GM19043 (cell line): ENCODE data around the gene AP1M1.

Experiments
- ATAC-seq: cut with Tn5 transposase; IDR thresholded peaks from one replicate; pipeline ENCODE4 v1.9.1; 2021; ENCODE audit warnings: low read depth; ENCODE audit not compliant: unreplicated experiment

The AP1M1 gene

DNA sequence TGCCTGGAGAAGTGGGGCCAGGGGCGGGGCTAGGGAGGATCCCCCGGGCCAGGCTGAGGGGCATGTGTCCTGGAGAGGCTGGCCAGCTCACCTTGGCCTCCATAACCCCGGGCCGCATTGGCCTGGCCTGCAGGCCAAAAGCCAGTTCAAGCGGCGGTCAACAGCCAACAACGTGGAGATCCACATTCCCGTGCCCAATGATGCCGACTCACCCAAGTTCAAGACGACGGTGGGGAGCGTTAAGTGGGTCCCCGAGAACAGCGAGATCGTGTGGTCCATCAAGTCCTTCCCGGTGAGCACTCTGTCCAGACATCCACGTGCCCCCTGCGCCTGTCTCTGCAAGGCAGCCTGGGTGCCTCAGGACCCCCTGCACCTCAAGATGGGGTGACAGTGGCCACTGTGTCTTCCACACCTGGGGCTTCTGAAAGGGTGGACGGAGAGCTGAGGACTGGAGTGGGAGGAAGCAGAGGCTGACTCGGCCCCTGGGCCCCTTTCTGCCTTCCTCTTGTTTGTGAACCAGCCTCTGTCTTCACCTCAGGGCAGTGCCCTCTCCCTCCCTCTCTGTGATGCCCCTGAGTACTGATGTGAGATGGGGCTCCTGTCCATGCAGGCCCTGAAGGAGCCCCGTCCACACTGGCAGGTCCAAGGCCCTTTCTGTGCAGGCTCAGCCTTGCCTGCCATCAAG is 31.1 kb downstream of the AP1M1 start:
- no peak for ATAC-seq

DNA sequence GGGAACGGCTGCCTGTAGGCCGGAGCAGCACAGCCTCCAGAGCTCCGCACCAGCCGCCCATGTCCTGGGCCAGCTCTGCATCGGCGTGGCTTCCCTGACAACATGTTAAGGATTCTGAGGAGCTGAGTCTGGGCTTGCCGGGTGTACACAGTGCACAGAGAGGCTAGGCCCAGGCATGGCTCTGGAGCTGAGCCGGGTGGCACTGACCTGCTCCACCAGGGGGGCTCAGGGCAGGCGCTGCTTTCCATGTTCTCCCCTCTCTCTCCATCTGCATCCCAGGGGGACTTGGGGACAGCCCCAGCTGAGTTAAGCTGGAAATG is 31.6 kb downstream of the AP1M1 start:
- ATAC-seq = no peak

DNA sequence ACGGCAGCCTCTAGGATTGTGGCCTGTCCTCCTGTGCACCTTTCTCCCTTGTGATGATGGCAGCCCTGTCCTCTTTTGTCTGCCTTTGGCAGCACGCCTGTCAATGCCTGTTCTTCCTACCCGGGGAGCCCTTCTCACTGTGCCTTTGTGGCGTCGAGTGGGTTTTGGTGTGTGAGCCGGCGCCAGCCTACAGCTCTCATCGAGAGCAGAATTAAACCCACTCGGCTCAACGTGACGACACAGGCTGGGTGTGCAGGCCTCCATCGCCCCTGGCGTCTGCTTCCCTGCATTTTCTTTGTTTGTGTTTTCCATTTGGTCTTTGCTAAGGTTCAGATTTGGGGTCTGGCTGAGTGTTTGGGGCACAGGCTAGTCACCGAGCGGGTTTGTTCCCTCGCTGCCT is 34.4 kb downstream of the AP1M1 start:
- ATAC-seq = no peak

DNA sequence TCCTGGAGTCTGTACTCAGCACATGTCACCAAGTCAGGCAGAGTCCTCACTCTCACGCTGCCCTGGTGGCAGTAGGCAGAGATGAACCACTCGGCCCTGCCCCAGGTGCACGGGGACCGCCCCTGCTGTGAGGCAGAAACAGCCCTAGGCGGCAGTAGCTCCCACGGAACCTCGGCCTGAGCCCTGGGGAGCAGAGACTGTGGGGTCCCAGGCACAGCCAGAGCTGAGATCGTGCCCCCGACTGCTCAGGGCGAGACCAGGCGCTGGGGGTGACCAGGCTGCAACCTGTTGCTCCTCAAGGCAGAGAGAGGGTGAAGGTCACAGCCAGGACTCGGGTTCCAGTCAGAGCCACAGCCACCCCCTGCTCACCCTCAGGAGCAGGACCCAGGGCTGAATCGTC is 34.9 kb downstream of the AP1M1 start:
- no peak for ATAC-seq

DNA sequence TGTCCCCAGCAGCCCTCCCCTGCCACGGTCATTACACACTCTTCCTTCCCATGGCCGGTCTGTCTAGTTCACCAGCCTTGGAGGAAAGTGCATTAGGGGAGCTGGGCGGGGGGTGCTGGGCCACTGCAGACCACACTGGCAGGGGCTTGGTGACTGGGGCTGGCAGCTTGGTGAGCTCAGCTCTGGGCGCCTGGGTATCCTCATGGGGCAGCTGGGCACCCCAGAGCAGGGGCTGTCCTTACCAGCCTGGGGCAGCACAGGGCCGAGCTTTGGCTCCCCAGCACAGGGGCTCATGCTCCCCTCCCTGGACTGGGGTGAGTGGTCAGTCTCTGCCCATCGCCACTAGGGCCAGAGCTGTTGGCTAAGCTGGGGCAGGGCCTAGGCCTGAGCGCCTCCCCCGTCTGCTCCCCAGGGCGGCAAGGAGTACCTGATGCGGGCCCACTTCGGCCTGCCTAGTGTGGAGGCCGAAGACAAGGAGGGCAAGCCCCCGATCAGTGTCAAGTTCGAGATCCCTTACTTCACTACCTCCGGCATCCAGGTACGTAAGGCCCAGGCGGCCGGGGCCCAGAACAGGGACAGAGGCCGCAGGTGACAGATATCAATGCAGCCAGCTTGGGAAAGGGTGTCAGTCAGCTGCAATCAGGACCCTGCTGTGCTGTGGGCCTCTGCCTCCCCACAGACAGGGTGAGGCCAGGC is 35.5 kb downstream of the AP1M1 start:
- ATAC-seq = no peak

DNA sequence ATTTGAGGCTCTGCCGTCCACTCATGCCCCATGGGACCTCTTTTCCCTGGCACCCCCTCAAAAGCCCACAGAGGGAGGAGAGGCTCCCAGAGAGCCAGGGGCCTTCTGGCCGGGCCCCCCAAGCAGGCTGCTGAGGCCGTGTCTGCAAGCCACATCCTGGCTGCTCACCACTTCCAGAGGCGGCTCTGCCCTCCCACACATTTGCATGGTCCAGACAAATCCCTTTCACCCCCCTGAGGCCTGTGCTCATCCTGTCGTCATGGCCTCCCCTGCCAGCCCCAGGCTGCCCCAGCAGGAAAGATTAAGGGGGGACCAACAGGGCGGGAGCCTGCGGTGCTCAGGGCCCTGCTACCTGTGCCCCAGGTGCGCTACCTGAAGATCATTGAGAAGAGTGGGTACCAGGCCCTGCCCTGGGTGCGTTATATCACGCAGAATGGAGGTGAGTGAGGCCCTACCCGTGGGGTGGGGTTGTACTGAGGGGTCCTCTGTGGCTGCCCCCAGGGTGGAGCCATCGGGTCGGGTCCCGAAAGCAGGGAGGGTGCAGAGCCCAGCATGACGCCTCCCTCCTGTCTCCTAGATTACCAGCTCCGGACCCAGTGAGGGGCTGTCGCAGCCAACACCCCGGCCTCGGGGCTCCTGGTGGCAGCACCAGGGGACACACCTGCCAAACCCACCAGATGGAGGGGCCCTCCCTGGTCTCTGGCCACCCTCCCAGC is 36.3 kb downstream of the AP1M1 start:
- ATAC-seq = no peak

DNA sequence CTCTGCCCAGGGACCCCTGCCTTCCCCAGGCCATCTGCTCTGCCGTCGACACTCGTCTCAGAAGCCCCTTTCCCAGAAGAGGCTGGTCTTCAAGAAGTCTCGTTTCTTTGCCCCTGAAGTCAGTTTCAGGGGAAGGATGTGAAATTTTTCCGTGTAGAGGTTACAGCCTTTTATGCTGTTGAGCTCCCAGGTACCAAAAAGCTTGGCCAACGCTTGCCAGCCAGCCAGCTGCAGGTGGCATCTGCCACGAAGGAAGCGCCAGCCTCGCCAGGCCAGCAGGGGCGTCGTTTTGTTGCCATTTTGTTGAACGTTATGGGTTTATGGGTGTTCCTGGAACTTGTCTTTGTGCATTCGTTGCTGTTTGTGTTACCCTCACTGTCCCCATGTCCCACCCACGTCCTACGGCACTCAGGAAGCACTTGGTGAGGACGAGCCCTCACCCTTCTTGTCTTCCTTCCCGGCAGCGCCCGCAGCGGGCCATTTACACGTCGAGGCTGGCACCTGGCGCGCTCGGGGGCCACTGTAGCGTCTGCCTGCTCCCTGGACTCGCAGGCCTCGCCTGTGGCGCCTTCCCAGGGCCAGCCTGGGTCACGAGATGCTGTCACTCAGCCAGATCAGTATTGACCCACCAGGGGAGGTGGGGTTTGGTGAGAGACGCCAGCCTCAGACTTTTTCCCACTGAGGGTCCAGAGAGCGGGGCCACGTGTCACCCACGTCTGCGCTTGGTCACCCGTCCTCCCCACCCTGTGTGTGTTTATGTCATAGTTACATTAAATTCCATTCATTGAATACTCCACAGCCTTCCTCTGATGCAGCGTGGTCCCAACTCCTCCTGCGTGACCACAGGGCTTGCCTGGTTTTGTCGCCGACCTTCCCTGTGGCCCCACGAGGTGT is 37.1 kb downstream of the AP1M1 start:
- ATAC-seq = no peak

DNA sequence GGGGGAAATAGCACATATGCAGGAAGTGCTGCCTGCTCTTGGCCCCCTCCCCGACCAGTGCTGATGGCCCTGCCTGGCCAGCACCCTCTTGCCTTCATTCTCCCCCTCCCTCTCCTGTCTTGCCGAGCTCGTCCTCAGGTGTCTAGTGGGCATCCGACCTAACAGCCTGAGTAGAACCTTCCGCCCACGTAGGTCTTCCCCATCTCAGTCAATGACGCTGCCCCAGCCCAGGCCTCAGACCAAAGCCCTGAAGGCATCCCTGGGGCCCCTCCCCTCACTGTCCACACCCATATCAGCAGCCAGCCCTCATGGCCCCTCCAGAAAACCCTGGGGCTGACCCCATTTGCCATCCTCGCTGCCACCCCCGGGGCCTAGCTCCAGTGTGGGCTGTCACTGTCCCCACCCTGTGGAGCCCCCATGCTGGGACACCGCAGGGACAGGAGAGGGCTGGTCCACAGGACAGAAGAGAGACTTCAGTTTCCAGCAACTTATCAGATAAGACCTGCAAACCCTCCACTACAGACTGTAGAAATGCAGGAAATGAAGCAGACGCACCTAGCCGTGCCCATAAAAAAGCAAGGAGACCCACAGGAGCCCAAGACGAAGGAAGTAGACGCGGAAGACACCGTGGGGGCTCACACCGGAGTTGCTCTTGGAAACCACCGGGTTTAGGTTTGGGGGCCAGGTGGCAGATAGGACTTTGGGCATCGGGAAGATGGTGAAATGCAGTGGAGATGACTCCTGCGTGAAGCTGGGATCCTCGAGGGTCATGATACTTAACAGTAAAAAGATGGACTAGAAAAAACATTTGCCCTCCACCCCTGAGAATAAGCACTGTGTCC is 38.3 kb downstream of the AP1M1 start:
- no peak for ATAC-seq

DNA sequence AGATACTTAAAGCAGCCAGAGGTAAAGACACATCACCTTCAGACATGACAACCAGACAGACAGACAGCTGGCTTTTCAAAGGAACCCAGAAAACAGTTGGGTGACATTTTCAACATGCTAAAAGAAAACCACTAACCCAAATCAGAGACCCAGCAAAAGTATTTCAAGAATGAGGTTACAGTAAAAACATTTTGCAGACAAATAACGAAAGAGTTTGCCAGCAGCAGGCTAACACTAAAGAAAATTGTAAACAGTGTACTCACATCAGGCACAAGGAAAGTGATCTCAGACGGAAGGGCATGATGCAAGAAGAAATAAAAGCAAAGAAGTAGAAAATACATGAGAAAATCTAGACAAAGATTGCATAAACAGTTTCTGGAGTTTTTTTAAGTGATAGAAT is 46.4 kb downstream of the AP1M1 start:
- ATAC-seq = no peak

DNA sequence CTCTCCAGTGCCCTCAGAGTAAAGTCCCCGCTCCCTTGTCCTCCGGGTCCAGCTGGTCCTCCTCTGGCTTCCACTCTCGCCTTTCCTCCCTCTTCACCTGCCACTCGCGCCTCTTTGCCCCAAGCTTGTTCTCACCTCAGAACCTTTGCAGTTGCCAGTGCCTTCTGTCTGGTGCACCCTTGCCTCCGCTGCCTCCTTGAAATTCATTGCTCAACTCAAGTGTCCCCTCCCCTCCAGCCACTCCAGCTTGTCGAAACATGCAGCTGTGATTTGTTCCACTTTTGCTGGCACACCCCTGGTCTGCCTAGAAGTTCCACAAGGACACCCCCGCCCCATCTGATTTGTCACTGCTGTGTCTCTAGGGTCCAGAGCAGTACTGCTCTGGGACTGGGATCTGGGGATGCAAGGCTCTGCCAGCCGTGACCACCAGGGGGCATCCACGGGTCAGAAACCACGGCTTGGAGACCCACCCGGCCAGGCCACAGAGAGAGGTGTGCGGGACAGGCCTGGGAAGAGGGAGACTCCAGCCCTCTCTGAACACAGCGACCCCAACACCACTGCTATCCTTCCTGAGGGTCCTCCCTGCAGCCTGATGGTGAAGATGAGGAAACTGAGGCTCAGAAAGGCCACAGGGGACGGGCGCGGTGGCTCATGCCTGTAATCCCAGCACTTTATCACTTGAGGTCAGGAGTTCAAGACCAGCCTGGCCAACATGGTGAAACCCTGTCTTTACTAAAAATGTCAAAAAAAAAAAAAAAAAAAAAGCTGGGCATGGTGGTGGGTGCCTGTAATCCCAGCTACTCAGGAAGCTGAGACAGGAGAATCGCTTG is 49.9 kb downstream of the AP1M1 start:
- no peak for ATAC-seq

DNA sequence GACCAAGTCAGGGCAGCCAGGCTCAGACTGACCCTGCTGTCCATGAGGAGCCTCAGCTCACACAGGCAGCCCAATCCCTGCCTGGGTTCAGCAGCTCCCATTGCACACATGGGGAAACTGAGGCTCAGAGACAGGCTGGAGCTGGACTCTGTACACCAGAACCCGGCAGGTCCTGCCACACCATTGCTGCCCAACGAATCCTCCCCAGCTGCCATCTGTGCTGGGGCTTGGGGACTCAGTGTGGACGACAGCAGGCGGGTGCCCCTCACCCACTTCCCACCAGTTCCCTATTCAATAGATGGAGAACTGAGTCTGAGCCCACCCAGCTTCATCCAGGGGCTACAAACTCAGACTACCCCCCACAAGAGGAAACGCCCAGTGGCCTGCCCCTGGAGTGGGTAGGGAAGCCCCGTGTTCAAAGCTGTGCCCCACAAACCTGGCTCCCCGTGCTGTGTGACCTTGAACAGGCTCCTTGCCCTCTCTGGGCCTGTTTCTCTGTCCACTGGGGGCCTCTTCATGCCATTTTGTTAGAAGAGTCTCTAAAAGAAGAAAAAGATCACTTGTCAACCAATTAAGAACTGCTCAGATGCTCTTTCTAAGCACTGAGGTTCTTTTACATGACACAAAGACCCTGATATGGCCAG is 50.8 kb downstream of the AP1M1 start:
- no peak for ATAC-seq

DNA sequence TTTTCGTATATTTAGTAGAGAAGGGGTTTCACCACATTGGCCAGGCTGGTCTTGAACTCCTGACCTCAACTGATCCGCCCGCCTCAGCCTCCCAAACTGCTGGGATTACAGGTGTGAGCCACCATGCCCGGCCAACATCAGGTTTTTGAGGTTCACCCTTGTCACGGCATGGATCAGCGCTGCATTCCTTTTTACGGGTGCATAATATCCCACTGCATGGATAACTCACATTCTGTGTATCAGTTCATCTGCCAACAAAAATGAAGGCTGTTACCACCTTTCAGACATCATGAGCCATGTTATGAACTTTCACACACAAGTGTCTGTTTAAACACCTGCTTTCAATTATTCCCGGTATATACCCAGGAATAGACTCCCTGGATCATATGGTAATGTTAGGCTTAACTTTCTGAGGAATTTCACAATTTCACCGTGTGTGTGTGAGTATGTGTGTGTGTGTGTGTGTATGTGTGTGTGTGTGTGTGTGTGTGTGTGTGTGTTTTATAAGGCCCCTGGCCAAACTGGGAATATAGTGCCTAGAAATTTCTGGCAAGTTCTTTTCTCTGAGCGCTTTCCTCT is 52.2 kb downstream of the AP1M1 start:
- no peak for ATAC-seq

DNA sequence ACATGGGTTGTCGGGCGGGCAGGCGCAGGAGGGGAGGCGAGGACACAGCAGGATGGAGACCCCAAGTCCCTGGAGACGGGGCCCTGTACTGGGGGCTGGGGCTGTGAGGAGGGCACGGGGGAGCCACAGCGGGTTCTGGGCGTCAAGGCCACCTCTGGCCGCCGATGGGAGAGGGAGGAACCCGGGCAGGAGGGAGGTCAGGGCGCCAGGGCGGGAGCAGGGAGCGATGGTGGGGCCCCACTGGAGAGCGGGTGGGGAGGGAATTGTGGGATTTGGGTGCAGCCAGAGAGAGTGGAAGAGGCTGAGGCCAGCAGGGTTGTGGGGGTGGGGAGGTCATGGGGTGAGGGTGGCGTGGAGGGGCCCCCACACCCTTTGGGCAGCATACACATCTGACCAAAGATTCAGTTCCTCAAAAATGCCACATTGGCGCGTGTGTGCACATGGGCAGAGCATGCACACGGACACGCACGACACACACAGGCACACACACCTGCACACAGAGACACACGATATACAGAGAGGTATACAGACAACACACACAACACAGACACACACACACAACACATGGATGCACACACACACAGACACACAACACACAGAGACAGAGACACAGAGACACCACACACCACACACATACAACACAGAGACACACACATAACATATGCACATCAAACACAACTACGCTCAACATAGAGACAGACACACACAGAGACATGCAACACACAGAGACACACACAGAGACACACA is 54.9 kb downstream of the AP1M1 start:
- no peak for ATAC-seq

DNA sequence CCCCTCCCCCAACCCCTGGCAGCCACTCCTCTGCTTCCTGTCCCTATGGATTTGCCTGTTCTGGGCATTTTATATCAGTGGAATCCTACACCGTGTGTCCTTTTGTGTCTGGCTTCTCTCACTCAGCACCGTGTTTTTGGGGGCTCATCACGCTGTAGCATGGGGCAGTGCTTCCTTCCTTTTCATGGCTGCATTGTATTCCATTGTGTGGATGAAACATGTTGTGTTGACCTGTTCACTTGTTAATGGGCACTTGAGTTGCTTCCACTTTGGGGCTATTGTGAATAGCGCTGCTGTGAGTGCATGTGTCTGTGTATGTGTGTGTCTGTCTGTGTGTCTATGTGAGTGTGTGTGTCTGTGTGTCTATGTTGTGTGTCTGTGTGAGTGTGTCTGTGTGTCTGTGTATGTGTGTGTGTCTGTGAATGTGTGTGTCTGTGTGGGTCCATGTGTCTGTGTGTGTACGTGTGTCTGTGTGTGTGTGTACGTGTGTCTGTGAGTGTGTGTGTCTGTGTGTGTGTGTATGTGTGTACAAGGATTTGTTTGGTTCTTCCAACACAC is 57.2 kb downstream of the AP1M1 start:
- no peak for ATAC-seq

DNA sequence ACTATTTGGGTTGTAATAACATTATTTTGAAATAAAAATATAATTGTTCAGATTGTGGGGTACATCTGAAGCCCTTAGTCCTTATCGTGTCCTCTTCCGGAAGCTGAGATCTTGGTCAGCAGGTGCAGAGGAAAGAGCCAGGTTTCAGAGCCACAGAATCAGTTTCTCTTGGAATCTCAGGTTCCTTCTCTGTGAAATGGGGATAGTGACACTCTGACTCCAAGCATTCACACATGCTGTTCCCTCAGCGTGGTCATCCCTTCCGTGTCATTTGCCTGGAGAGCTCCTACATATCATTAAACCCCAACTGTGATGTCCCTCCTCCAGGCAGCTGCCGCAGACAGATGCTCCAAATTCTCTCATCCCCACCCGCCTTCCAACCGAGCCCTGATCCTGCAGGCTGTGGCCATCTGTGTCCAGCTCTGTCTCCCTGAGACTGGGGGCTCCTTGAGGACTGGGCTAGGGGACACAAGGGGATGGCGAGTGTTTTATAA is 59.8 kb downstream of the AP1M1 start:
- ATAC-seq = no peak

DNA sequence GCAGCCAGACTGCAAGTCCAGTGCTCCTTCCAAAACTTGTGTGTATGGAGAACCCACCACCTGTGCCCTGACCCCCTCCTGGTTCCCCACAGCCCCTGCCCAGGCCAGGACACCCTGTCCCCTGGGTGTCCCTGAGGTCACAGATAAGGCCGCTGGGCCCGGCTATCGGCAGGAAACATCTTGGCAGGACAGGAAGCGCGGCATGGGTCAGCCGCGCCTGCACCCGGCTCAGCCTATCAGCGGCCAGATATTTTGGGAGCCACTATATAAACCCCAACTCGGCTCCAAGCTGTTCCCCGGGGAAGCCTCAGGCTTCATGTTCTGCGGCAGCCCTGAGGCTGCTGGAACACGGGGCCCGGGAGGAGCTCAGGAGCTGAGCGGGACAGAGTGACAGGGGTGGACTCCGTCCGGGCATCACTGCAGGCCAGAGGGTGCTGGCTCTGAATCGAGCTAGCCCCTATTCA is 60.8 kb downstream of the AP1M1 start:
- no peak for ATAC-seq
